GM19099 (cell line): ENCODE measurements around the gene ATP13A5.

ENCODE experiments used
- POLR2A ChIP-seq: IDR thresholded peaks from 3 replicates; pipeline ENCODE4 v1.6.1; 2011; ENCODE audit warnings: low read depth; ENCODE audit not compliant: insufficient read length; ENCODE audit errors: extremely low read depth

ATP13A5 gene

DNA sequence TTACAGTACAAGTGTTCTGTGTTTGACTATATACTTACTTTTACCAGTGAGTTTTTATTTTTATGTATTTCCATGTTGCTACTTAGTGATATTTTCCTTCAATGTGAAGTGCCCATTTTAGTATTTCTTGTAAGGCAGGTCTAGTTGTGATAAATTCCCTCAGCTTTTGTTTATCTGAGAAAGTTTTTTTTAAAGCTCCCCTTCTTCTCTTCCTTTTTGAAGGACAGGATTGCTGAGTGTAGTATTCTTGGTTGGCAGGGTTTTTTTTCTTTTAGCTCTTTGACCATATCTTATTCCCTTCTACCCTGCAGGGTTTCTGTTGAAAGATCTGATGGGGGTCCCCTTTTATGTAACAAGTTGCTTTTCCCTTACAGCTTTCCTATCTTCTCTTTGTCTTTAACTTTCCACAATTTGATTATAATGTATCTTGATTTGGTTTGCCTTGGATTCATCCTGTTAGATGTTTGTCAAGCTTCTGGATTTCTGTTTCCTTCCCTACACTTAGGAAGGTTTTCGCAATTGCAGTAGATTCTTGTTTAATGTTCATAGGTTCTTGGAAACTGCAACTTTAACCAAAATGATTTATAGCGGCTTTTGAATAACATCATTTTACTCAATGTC is 129.6 kb downstream of the ATP13A5 start:
- no peak for TF ChIP-seq POLR2A

- no peak for TF ChIP-seq POLR2A
These were observed 135.0 kb downstream of the ATP13A5 start for GRCh38 chr3:193243571-193243970.

DNA sequence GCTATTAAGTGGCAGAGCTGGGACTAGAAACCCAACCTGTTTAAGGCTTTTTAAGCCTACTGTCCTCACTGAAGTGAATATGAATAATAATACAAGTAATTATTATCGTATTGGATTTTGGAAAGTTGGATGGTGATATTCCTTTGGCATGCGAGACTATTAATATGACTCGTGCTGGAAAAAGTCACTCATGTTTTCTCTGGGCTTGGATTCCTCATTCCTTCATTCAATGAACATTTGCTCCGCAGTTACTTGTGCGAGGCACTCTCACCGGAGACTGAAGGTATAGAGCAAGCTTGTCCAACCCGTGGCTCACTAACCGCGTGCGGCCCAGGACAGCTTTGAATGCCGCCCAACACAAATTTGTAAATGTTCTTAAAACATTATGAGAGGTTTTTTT is 136.8 kb downstream of the ATP13A5 start:
- TF ChIP-seq POLR2A, result no peak

DNA sequence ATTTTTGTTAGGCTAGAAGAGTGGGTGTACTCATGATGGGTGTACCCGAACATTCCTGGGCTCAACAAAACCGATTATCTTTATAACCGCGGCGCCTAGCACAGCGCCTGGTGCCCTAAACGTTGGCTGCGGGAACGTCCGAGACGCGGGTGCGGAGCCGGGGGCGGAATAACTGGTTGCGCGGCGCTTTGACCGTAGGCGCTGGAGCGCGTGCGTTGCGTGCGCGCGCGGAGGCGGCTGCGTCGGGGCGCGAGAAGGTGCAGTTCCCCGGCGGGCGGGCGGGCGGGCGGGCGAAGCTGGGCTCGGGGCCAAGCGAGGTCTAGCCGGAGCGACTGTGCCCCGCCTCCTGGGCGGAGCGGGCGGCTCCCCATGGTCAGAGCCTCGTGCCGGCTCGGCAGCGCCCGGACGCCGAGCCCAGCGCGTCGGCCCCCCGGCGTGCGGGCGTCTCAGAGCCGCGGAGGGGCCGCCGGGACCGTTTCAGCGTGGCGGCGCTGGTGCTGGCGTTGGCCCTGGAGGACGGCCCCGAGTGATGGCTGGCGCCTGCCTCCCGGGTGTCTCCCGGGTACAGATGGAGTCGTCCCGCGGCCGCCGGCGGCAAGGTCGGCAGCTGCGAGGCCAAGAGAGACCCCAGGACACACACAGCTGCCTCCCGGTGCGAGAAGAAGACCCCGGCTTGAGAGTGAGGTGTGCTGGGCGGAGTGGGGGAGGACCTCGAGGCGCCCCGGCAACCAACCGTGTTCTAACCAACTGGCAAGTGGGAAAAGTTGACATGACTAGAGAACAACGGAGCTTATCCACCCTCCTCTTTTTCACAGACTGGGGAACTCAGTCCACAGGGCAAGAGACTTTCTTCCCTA is 137.5 kb downstream of the ATP13A5 start, which contains the start of gene PLAAT1:
Gene PLAAT1 (plus strand): TSS at position 373 of the 857 bp plus-strand sequence. CDS start 14,429 bp downstream, outside the sequence.
- no peak for TF ChIP-seq POLR2A

- TF ChIP-seq POLR2A, result no peak
These were observed 138.1 kb downstream of the ATP13A5 start for GRCh38 chr3:193240436-193240849.

- TF ChIP-seq POLR2A, result no peak
These were observed 141.5 kb downstream of the ATP13A5 start for GRCh38 chr3:193237030-193237429.

GRCh38 chr3:193236599-193236998 is 142.0 kb downstream of the ATP13A5 start:
- TF ChIP-seq POLR2A, result no peak

DNA sequence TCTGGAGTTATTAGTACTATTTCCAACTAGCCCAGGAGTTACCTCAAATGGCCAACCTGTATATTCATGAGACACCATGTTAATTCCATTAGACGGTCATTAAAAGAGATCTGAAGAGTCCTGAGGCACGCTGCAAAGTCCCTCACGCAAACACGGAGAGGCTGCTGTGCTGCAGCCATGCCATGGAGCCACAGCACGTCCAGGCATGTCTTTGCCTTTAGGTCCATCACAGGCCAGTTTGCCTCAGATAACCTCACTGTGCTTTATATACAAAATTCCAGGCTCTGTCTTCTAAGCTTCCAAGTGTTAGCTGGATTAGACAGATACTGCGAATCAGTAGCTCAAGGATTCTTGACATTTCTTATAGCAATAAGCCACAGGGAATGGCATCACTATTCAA is 147.4 kb downstream of the ATP13A5 start:
- no peak for TF ChIP-seq POLR2A

DNA sequence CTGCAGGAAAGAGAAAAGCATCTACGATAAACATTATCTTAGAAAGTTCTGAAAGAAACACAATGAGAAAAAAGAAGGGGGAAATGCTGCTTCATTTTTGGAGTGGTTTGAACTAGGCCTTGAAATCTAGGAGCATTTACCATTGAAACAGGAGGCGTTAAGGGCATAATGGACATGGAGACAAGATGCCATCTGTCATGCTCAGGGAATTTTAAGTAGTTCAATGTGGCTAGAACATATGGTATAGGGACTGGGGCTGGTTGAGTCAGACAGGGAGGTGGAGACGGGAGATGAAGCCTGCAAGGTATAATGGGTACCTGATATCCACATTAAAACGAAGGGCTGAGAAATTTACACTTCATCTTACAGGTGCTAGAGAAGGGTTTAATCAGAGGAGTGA is 147.9 kb downstream of the ATP13A5 start:
- TF ChIP-seq POLR2A, result no peak

- TF ChIP-seq POLR2A, result no peak
These were observed 148.6 kb downstream of the ATP13A5 start for GRCh38 chr3:193229851-193230420.

- no peak for TF ChIP-seq POLR2A
These were observed 150.3 kb downstream of the ATP13A5 start for GRCh38 chr3:193228206-193228605.

GRCh38 chr3:193225302-193226125 is 153.0 kb downstream of the ATP13A5 start:
- no peak for TF ChIP-seq POLR2A
